ENCODE measurements around the gene IL31.

The IL31 gene

GRCh38 chr12:122201381-122201780, 27.4 kb upstream of the IL31 start:
- no peak for TF ChIP-seq CTCF (IDR thresholded peaks at IDR 0.05; ENCODE audit: low read depth, low read length, missing control alignments)
- H3K4me3 ChIP-seq (ENCODE audit: low read depth, low read length), result no peak overlapping the region
- no peak for DNase-seq (ENCODE audit: low read depth)
- in situ Hi-C loops (cut with HindIII; ENCODE audit: low sequenced_read_pairs), result no loop called here

- no peak for DNase-seq (ENCODE audit: low read depth)
- H3K4me3 ChIP-seq (ENCODE audit: low read depth, low read length), result no peak overlapping the region
- TF ChIP-seq CTCF (IDR thresholded peaks at IDR 0.05; ENCODE audit: low read depth, low read length, missing control alignments), result peak; percentile 9
- in situ Hi-C loops (cut with HindIII; ENCODE audit: low sequenced_read_pairs), result no loop called here
These were observed 26.6 kb upstream of the IL31 start for GRCh38 chr12:122200541-122201175.

- in situ Hi-C loops (cut with HindIII; ENCODE audit: low sequenced_read_pairs), result no loop called here
- no peak for TF ChIP-seq CTCF (IDR thresholded peaks at IDR 0.05; ENCODE audit: low read depth, low read length, missing control alignments)
- no peak overlapping the region for H3K4me3 ChIP-seq (ENCODE audit: low read depth, low read length)
- DNase-seq (ENCODE audit: low read depth), result no peak
These were observed 25.7 kb upstream of the IL31 start for GRCh38 chr12:122199484-122200355.

- no peak for DNase-seq (ENCODE audit: low read depth)
- in situ Hi-C loops (cut with HindIII; ENCODE audit: low sequenced_read_pairs), result no loop called here
- H3K4me3 ChIP-seq (ENCODE audit: low read depth, low read length), result no peak overlapping the region
- no peak for TF ChIP-seq CTCF (IDR thresholded peaks at IDR 0.05; ENCODE audit: low read depth, low read length, missing control alignments)
These were observed 23.6 kb upstream of the IL31 start for GRCh38 chr12:122197612-122197966.

- no peak for DNase-seq (ENCODE audit: low read depth)
- TF ChIP-seq CTCF (IDR thresholded peaks at IDR 0.05; ENCODE audit: low read depth, low read length, missing control alignments), result no peak
- no peak overlapping the region for H3K4me3 ChIP-seq (ENCODE audit: low read depth, low read length)
- in situ Hi-C loops (cut with HindIII; ENCODE audit: low sequenced_read_pairs), result no loop called here
These were observed 21.4 kb upstream of the IL31 start for GRCh38 chr12:122195405-122195804.

- no peak for TF ChIP-seq CTCF (IDR thresholded peaks at IDR 0.05; ENCODE audit: low read depth, low read length, missing control alignments)
- no peak for DNase-seq (ENCODE audit: low read depth)
- in situ Hi-C loops (cut with HindIII; ENCODE audit: low sequenced_read_pairs), result no loop called here
- no peak overlapping the region for H3K4me3 ChIP-seq (ENCODE audit: low read depth, low read length)
These were observed 20.8 kb upstream of the IL31 start for GRCh38 chr12:122194804-122195203.
